HG02870 (cell line): Measurements from ENCODE around the gene IPO4.
A peak's percentile ranks its signal among the peaks of the same experiment; 100 is the strongest.

ENCODE experiments used
- ATAC-seq: cut with Tn5 transposase; IDR thresholded peaks from one replicate; pipeline ENCODE4 v1.9.1; 2021; ENCODE audit warnings: mild to moderate bottlenecking, moderate library complexity; ENCODE audit not compliant: unreplicated experiment

IPO4 gene

GRCh38 chr14:24178399-24179178 lies 10.0 kb downstream of the IPO4 start:
- ATAC-seq: no peak

DNA sequence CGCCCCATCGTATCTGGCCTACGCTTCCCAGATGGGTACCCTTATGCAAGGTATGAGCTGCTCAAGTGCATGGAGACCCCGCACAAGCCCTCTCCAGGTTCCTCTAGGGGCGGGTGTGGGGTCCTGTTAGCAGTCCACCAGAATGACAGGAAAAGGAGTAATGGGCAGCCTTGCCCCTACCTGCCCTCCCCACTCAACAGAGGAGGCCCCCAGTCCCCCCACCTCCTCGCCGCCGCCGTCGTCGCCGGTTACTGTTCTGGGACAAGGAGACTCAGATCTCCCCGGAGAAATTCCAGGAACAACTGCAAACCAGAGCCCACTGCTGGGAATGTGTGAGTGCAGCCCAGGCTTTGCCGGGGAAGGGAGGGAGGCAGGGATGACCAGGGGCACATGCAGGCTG lies 10.7 kb downstream of the IPO4 start:
- ATAC-seq: no peak

DNA sequence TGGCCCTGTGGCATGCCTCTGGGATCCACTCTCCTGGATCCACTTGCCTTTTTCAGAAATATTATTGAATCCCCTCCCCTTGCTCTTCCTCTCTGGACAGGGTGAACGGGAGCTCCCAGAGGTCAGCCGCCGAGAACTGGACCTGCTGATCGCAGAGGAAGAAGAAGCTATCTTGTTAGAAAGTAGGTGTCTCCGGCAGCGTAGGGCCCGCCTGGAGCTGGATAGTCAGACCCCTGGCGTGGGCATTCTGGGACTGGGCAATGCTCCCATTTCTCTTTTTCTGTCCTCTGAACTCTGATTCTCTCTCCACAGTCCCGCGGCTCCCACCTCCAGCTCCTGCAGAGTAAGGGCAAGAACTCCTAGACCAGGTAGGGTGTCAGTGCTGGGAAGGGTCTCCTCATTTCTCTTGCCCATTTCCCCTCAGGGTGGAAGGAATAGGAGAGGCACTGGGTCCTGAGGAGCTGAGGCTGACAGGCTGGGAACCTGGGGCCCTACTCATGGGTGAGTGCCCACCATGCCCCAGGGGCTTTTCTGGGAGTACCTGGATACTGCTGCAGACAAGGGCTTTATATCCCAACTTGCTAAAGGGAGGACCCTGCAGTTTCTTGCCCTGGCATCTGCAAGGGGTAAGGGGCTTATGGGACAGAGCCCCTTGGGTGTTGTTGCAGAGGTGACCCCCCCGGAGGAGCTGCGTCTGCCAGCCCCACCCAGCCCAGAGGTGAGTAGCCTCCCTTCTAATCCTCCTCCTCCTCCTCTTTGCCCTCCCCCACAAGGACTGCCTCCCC lies 11.4 kb downstream of the IPO4 start:
- ATAC-seq: no peak

DNA sequence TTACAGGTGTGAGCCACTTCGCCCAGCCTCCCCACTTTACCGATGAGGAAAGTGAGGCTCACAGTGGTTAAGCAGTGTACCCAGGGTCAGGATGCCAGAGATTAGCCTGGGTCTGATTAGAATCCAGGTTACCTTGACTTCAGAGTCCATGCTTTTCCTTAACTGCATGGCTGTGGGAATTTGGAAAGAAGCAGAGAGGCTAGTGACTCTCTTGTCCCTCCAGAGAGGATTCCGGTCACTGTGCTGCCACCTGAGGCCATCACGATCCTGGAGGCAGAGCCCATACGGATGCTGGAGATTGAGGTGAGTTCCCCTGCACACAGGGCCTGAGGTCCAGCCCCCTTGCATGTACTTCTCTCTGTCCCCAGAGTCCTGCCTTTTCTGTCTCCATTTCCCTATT lies 12.0 kb downstream of the IPO4 start:
- no peak for ATAC-seq

DNA sequence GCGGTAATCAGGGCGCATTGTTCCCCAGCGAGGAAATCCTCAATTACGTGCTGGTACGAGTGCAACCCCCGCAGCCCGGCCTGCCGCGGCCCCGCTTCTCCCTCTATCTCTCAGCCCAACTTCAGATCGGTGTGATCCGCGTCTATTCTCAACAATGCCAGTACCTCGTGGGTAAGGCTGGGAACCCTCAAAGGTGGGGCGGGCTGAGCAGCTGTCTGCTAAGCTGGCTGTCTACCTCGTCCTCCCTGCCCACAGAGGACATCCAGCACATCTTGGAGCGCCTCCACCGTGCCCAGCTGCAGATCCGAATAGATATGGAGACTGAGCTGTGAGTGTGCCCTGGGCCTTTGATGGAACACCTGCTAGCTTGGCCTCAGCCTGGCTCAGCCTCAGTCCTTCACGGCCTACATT lies 15.7 kb downstream of the IPO4 start:
- no peak for ATAC-seq

DNA sequence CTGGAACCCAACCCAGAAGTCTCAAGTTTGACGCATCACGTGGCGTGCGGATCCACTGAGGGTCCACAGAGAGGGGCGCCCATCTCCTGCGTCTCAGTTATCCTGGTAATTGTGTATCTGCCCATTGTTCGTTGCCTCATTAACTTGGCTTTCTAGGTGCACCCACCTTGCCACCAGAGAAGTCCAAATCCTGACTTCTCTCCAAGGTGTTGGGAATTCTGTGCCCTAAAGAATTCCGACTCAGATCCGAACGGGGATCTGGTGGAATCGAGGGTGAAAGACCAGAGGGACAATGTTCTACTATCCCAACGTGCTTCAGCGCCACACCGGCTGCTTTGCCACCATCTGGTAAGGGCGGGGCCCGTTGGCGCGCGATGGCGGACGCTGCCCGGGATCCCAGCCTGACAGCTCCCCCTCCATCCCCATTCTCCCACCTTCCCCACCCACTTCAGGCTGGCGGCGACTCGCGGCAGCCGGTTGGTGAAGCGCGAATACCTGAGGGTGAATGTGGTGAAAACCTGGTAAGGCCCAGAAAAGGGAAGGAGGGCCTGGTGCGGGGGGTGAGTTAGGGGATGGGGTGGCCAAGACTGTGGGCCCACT lies 16.3 kb downstream of the IPO4 start:
- no peak for ATAC-seq

DNA sequence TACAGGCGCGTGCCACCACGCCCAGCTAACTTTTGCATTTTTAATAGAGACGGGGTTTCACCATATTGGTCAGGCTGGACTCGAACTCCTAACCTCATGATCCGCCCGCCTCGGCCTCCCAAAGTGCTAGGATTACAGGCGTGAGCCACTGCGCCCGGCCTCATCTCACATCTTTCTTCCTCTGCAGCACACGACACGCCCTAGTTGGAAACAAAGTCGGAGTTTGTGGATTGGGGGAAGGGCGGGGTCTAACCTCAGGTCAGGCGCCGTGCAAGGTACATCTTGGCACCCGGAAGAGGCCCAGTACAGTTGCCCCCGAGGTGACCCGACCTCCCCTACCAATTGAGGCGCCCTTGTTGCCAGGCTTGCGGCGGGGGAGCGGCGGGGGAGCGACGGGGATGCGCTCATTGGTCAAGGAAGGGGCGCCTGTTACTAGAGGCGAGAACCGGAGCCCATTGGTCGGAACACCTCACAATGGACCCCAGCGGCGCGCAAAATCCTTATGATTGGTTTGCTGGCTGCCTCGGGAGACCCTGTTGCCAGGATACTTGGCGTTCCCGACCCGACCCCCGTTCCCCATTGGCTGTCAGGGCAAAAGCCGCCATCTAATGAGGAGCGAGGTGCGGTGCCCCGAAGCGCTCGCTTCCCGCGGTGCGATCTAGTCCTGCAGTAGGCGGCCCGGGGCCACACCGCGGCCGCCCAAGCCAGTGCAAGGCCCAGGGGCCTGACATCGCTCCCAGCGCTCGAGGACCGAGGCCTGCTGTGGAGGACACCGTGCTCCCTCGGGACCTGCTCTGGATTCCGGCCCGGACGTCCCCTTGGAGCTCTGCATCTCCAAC lies 17.0 kb downstream of the IPO4 start, which contains the start of gene REC8:
Gene REC8 (plus strand): TSS at position 659 of the 839 bp plus-strand sequence. CDS start 473 bp downstream, outside the sequence.
- ATAC-seq: no peak

GRCh38 chr14:24167469-24168114 lies 21.0 kb downstream of the IPO4 start:
- ATAC-seq: no peak

- ATAC-seq: no peak
Observed at GRCh38 chr14:24165785-24166184, 22.8 kb downstream of the IPO4 start.

GRCh38 chr14:24164518-24164991 lies 24.1 kb downstream of the IPO4 start:
- no peak for ATAC-seq

DNA sequence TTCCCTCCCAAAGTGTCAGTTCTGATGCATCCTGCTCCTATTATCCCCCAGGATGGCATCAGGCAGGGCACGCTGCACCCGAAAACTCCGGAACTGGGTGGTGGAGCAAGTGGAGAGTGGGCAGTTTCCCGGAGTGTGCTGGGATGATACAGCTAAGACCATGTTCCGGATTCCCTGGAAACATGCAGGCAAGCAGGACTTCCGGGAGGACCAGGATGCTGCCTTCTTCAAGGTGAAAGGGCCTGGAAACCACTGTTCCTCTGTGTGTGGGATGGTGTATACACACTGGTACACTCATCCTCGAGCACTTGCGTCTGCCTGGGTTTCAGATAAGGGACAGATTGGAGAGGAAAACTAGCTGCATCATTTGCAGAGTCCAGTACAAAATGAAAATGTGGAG lies 26.5 kb downstream of the IPO4 start:
- no peak for ATAC-seq

DNA sequence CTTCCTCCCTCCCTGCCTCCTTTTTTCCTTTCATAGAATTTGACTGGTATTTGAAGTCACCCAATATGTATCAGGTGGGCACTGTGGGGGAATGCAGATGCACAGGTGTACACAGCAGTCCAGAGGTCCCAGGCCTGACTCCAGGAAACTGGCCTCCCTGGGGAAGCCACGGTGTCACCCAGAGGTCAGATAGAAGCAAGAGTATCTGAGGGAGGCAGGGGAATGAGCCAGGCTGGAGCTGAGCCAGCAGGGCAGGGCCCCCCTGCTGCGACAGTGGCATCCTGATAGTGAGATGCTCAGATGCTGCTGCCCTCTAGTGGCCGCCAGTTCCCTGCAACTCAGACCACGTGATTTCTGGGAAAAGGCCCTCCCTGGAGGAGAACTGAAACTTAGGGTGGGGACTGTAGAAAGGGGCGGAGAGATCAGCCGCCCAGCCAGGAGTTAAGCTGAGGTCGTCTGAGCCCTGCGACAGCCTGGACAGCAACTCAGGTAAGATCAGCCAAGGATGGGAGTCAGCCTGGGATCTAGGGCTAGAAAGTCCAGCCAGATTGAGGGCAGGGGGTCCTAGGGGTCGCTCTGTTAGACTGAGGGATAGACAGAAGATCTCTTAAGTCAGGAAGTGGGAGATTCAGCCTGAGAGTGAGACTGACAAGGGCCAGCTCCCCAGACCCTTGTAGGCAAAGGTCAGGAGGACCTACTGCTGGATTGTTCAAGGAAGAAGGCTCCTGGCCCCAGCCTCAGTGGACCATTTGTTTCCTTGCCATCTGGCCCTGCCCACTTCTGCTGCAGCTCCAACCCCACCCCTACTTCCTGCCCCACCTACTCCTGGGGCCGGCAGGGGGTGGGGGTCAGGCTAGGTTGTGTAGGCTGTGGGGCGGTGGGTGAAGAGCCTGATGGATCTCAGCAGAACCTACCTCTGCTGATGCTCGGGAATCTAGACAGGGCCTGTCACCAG lies 27.5 kb downstream of the IPO4 start, which contains the start of gene IRF9:
Gene IRF9 (plus strand): TSS at position 416 of the 955 bp plus-strand sequence. CDS start 880 bp downstream, outside the sequence.
- ATAC-seq: peak; percentile 92

DNA sequence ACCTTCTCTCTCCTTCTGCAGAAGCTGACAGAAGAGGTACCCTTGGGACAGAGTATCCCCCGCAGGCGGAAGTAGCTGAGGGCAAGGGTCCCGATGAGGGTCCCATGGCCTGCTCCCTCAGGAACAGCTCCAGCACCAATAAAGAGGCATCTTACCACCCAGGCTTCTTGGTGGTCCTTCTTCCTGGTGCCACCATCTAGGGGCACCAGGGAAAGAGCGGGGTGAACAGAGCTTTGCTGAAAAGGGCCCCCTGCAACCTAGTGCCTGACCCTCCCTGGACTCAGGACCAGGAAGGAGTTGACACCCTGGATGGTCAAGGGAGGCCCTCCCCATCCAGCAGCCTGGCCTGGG lies 28.1 kb downstream of the IPO4 start:
- no peak for ATAC-seq

- ATAC-seq: no peak
Observed at GRCh38 chr14:24159777-24160498, 28.7 kb downstream of the IPO4 start.

GRCh38 chr14:24157331-24157730 lies 31.3 kb downstream of the IPO4 start:
- ATAC-seq: no peak

DNA sequence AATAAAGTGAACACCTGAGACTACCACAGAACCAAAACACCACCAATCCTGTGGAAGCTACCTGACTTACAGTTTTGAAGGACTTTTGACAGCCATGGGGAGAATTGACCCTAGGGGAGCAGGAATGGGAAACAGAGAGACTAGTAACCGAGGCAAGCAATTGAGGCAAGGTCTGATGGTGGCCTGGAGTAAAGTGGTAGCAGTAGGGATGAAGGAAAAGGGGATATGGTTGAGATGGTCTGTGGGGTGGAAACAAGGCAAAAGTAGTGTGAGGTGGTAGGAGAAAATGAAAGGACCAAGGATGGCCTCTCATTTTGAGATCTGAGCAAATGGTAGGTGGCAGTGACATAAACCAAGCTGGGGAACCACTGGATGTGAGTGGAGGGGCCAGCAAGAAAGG lies 31.8 kb downstream of the IPO4 start:
- ATAC-seq: no peak

GRCh38 chr14:24155100-24155499 lies 33.5 kb downstream of the IPO4 start:
- no peak for ATAC-seq

DNA sequence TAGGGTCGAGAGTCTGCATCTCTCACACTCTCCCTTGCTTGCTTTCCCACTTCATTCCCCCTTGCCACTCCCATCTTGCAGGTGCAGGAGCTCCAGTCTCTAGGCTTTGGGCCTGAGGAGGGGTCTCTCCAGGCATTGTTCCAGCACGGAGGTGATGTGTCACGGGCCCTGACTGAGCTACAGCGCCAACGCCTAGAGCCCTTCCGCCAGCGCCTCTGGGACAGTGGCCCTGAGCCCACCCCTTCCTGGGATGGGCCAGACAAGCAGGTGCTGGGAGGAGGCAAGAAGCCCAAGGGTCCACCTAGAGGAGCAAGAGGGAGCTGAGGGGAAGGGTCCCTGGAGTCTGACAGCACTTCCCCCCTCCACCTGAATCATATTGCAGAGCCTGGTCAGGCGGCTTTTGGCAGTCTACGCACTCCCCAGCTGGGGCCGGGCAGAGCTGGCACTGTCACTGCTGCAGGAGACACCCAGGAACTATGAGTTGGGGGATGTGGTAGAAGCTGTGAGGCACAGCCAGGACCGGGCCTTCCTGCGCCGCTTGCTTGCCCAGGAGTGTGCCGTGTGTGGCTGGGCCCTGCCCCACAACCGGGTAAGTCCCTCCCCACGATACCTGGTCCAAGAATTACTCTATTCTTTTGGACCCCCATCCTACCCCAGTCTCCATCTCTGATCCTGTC lies 37.1 kb downstream of the IPO4 start:
- ATAC-seq: no peak
